Panc1 (cell line): ENCODE measurements around the gene GOLGA8N. TPM values are rescaled to one million over a fixed set of nuclear protein-coding genes. Genes with fewer than 3 reads are reported as not detected.

Experiments
- ATAC-seq: fragments of 200-7000 bp; cut with Tn5 transposase; 2 replicates; pipeline ENCODE4 v1.9.1; 2020; ENCODE audit warnings: mild to moderate bottlenecking, moderate library complexity
- BruUV-seq: library from RNA; stranded (reverse); fragments of 400-500 nt; replicated peaks from 2 replicates; lab custom pipeline; 2021; lab: Mats Ljungman, UMichigan
- CTCF ChIA-PET: fragments of 300-600 bp; sonication (Branson Sonifier 250); formaldehyde crosslinking; loops from one replicate; lab custom pipeline; 2022; ENCODE audit warnings: antibody characterized with exemption; lab: Charles Lee
- POLR2A ChIA-PET: fragments of 300-600 bp; sonication (Branson Sonifier 250); formaldehyde crosslinking; loops from one replicate; lab custom pipeline; 2022; ENCODE audit warnings: antibody characterized with exemption; lab: Charles Lee
- DNase-seq: peaks from one replicate; pipeline ENCODE4 v3.0.0-alpha.2; 2010; ENCODE audit warnings: low read depth, low spot score
- H3K27ac ChIP-seq: 2 replicates; pipeline ENCODE4 v1.5.1; 2011; ENCODE audit warnings: mild to moderate bottlenecking, low read length, inconsistent platforms
- H3K27me3 ChIP-seq: fragments of 200-500 bp; sonication (Bioruptor generic); 2 replicates; pipeline ENCODE4 v1.6.0; 2014; ENCODE audit warnings: low read length, inconsistent platforms; ENCODE audit not compliant: control insufficient read depth, insufficient read depth
- H3K36me3 ChIP-seq: fragments of 200-500 bp; sonication (Bioruptor generic); 2 replicates; pipeline ENCODE4 v1.5.1; 2014; ENCODE audit warnings: inconsistent platforms, mild to moderate bottlenecking, low read length, moderate library complexity; ENCODE audit not compliant: control insufficient read depth, insufficient read depth
- H3K4me1 ChIP-seq: 2 replicates; pipeline ENCODE4 v1.5.1; 2011; ENCODE audit warnings: inconsistent platforms, mild to moderate bottlenecking, low read length, moderate library complexity; ENCODE audit not compliant: control insufficient read depth, insufficient read depth
- H3K4me3 ChIP-seq, 2 experiments: 2 replicates each; pipeline ENCODE4 v1.5.1; 2011 to 2012; ENCODE audit warnings: low read depth in 2 of 2, low read length in 2 of 2, mild to moderate bottlenecking in 2 of 2, inconsistent platforms in 1 of 2, moderate library complexity in 1 of 2
- H3K9me3 ChIP-seq: fragments of 200-500 bp; sonication (Bioruptor generic); 2 replicates; pipeline ENCODE4 v1.5.1; 2014; ENCODE audit warnings: low read depth, mild to moderate bottlenecking, inconsistent platforms, low read length, moderate library complexity; ENCODE audit not compliant: control insufficient read depth, insufficient read depth
- POLR2AphosphoS5 ChIP-seq: IDR thresholded peaks from 2 replicates; pipeline ENCODE4 v1.6.1; 2012; ENCODE audit warnings: mild to moderate bottlenecking, low read depth, low read length, moderate library complexity
- SIN3A ChIP-seq: IDR thresholded peaks from 2 replicates; pipeline ENCODE4 v1.6.1; 2012; ENCODE audit warnings: low read depth, mild to moderate bottlenecking, low read length, moderate library complexity, borderline replicate concordance; ENCODE audit not compliant: insufficient read depth
- TCF7L2 ChIP-seq: IDR thresholded peaks from 2 replicates; pipeline ENCODE4 v1.6.1; 2011; ENCODE audit warnings: mild to moderate bottlenecking, low read depth, low read length, inconsistent platforms
- in situ Hi-C: cut with HindIII; loops from 2 replicates; pipeline ENCODE4 v1.10.0; 2016; ENCODE audit warnings: low sequenced_read_pairs, low pct_unique_long_range_greater_than_20kb
- intact Hi-C: fragments of 100-400 bp; cut with micrococcal nuclease; formaldehyde crosslinking; loops from one replicate; pipeline ENCODE4 v1.10.0; 2022; ENCODE audit not compliant: unreplicated experiment
- total RNA-seq: library from RNA; stranded (reverse); gene quantifications from one replicate; pipeline ENCODE4 v1.2.1, GENCODE V29; 2021; ENCODE audit not compliant: unreplicated experiment
- TF ChIP-seq, protein P1 (sequence below), 2 experiments: IDR thresholded peaks; 2 replicates each; pipeline ENCODE4 v1.6.1; 2011 to 2012; ENCODE audit warnings: low read depth in 2 of 2, control low read depth in 1 of 2, low read length in 1 of 2, mild to moderate bottlenecking in 1 of 2, moderate library complexity in 1 of 2; ENCODE audit not compliant: insufficient read depth in 1 of 2
- TF ChIP-seq, protein P2 (sequence below): fragments of 450-650 bp; IDR thresholded peaks from 2 replicates; pipeline ENCODE4 v1.5.1; 2017; ENCODE audit warnings: mild to moderate bottlenecking

GOLGA8N gene
- total RNA-seq, 1 experiment from 2014 or later, result 4.1 TPM

DNA sequence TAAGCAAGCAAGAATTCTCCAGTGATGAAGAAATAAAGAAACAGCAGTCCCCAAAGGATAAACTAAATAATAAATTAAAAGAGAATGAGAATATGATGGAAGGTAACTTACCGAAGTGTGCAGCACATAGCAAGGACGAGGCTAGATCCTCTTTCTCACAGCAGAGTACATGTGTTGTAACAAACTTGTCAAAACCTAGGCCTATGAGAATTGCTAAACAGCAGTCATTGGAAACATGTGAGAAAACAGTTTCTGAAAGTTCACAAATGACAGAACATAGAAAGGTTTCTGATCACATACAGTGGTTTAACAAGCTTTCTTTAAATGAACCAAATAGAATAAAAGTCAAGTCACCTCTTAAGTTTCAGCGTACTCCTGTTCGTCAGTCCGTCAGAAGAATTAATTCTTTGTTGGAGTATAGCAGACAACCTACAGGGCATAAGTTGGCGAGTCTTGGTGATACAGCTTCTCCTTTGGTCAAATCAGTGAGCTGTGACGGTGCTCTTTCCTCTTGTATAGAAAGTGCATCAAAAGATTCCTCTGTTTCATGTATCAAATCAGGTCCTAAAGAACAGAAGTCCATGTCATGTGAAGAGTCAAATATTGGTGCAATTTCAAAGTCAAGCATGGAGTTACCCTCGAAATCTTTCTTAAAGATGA lies 43.8 kb downstream of the GOLGA8N start:
- POLR2A ChIA-PET, result no interaction called here
- TF ChIP-seq SIN3A, result no peak
- TF ChIP-seq, protein P1, sequence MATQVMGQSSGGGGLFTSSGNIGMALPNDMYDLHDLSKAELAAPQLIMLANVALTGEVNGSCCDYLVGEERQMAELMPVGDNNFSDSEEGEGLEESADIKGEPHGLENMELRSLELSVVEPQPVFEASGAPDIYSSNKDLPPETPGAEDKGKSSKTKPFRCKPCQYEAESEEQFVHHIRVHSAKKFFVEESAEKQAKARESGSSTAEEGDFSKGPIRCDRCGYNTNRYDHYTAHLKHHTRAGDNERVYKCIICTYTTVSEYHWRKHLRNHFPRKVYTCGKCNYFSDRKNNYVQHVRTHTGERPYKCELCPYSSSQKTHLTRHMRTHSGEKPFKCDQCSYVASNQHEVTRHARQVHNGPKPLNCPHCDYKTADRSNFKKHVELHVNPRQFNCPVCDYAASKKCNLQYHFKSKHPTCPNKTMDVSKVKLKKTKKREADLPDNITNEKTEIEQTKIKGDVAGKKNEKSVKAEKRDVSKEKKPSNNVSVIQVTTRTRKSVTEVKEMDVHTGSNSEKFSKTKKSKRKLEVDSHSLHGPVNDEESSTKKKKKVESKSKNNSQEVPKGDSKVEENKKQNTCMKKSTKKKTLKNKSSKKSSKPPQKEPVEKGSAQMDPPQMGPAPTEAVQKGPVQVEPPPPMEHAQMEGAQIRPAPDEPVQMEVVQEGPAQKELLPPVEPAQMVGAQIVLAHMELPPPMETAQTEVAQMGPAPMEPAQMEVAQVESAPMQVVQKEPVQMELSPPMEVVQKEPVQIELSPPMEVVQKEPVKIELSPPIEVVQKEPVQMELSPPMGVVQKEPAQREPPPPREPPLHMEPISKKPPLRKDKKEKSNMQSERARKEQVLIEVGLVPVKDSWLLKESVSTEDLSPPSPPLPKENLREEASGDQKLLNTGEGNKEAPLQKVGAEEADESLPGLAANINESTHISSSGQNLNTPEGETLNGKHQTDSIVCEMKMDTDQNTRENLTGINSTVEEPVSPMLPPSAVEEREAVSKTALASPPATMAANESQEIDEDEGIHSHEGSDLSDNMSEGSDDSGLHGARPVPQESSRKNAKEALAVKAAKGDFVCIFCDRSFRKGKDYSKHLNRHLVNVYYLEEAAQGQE (IDR thresholded peaks at IDR 0.05; ENCODE audit: insufficient read depth in 1 of 2, low read depth in 2 of 2, low read length in 1 of 2), result no peak
- TF ChIP-seq POLR2AphosphoS5, result no peak
- TF ChIP-seq TCF7L2, result no peak
- TF ChIP-seq, protein P2, sequence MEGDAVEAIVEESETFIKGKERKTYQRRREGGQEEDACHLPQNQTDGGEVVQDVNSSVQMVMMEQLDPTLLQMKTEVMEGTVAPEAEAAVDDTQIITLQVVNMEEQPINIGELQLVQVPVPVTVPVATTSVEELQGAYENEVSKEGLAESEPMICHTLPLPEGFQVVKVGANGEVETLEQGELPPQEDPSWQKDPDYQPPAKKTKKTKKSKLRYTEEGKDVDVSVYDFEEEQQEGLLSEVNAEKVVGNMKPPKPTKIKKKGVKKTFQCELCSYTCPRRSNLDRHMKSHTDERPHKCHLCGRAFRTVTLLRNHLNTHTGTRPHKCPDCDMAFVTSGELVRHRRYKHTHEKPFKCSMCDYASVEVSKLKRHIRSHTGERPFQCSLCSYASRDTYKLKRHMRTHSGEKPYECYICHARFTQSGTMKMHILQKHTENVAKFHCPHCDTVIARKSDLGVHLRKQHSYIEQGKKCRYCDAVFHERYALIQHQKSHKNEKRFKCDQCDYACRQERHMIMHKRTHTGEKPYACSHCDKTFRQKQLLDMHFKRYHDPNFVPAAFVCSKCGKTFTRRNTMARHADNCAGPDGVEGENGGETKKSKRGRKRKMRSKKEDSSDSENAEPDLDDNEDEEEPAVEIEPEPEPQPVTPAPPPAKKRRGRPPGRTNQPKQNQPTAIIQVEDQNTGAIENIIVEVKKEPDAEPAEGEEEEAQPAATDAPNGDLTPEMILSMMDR, result no peak
- no peak overlapping the region for H3K4me3 ChIP-seq
- no peak overlapping the region for H3K27ac ChIP-seq
- in situ Hi-C loops (no loop called here), intact Hi-C loops (no loop called here)
- no peak for ATAC-seq
- H3K36me3 ChIP-seq, result peaks cover 64% of the 10 kb centered on the region
- no TSS peak for BruUV-seq
- H3K27me3 ChIP-seq, result no peaks in the 10 kb centered on the region
- CTCF ChIA-PET, result no interaction called here
- DNase-seq, result no peak
- H3K9me3 ChIP-seq, result no peaks in the 10 kb centered on the region
- H3K4me1 ChIP-seq, result no peaks in the 10 kb centered on the region

DNA sequence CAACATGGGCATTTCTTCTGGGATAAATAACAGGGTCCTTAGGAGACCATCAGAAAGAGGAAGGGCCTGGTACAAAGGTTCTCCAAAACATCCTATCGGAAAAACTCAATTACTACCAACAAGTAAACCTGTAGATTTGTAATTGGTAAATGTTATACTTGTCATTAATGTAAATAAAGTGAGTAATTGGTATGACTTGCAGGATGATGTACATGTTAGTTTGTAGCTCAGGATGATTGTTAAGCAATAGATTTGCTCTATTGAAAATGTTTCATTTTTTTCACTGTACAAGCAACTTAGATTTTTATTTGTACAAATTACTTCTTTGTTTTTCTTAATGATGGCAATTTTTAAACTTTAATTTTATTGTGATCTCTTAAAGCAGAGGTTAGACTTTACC lies 44.4 kb downstream of the GOLGA8N start:
- POLR2A ChIA-PET, result no interaction called here
- CTCF ChIA-PET, result no interaction called here

More for the DNA sequence above, 44.4 kb downstream of the GOLGA8N start:
- DNase-seq (no peak), ATAC-seq (no peak)
- Histone ChIP-seq H3K4me3 (no peak overlapping the region), H3K27me3 (no peaks in the 10 kb centered on the region), H3K27ac (no peak overlapping the region), H3K4me1 (no peaks in the 10 kb centered on the region), H3K36me3 (peaks cover 62% of the 10 kb centered on the region), H3K9me3 (no peaks in the 10 kb centered on the region)
- intact Hi-C loops (no loop called here), in situ Hi-C loops (no loop called here)
- BruUV-seq, result no TSS peak
- TF ChIP-seq, protein P1 (IDR thresholded peaks at IDR 0.05; ENCODE audit: insufficient read depth in 1 of 2, low read depth in 2 of 2, low read length in 1 of 2), result no peak
- TF ChIP-seq TCF7L2, result no peak
- TF ChIP-seq, protein P2, result no peak
- TF ChIP-seq SIN3A, result no peak
- no peak for TF ChIP-seq POLR2AphosphoS5
